ENCODE measurements around the gene MUSTN1.

The MUSTN1 gene

GRCh38 chr3:52783211-52783555 lies 51.6 kb downstream of the MUSTN1 start:
- no peak for DNase-seq
